Lung (tissue), 12 donors: Measurements from ENCODE around the gene ROR1. TPM values are rescaled to one million over a fixed set of nuclear protein-coding genes. Genes with fewer than 3 reads are reported as not detected.

ENCODE experiments used
- ATAC-seq: fragments of 200-7000 bp; cut with Tn5 transposase; one replicate; pipeline ENCODE4 v1.9.1; 2020; ENCODE audit warnings: moderate number of reproducible peaks; ENCODE audit not compliant: insufficient read depth, low FRiP score
- DNase-seq, 3 donors: peaks; one replicate each; pipeline ENCODE4 v3.0.0-alpha.2; 2013 to 2017
- H3K27ac ChIP-seq, 2 donors: one replicate each; pipeline ENCODE4 v1.5.1; 2013; ENCODE audit warnings: mild to moderate bottlenecking in 2 of 2, moderate library complexity in 2 of 2, control low read depth in 1 of 2, inconsistent platforms in 1 of 2, low read depth in 1 of 2, low read length in 1 of 2
- H3K27me3 ChIP-seq, 3 donors: one replicate each; pipeline ENCODE4 v1.5.1; 2013; ENCODE audit warnings: low read length in 2 of 3; ENCODE audit not compliant: control insufficient read depth in 3 of 3, insufficient read depth in 3 of 3
- H3K36me3 ChIP-seq, 4 donors: one replicate each; pipeline ENCODE4 v1.5.1; 2013; ENCODE audit warnings: low read length in 4 of 4, mild to moderate bottlenecking in 1 of 4, moderate library complexity in 1 of 4; ENCODE audit not compliant: control insufficient read depth in 4 of 4, insufficient read depth in 4 of 4
- H3K4me1 ChIP-seq, 5 donors: one replicate each; pipeline ENCODE4 v1.5.1; 2013; ENCODE audit warnings: low read length in 5 of 5, mild to moderate bottlenecking in 2 of 5, moderate library complexity in 1 of 5; ENCODE audit not compliant: control insufficient read depth in 5 of 5, insufficient read depth in 5 of 5
- H3K4me3 ChIP-seq: one replicate; pipeline ENCODE4 v1.5.1; 2013; ENCODE audit warnings: mild to moderate bottlenecking, control low read depth, moderate library complexity
- H3K9ac ChIP-seq, 2 donors: one replicate each; pipeline ENCODE4 v1.5.1; 2013; ENCODE audit warnings: low read length in 2 of 2, control low read depth in 1 of 2; ENCODE audit not compliant: insufficient read depth in 1 of 2
- H3K9me3 ChIP-seq, 4 donors: one replicate each; pipeline ENCODE4 v1.5.1; 2013; ENCODE audit warnings: low read length in 3 of 4, mild to moderate bottlenecking in 1 of 4, moderate library complexity in 1 of 4; ENCODE audit not compliant: control insufficient read depth in 4 of 4, insufficient read depth in 3 of 4
- CTCF ChIP-seq: IDR thresholded peaks from 2 replicates; pipeline ENCODE4 v1.5.1; 2012; ENCODE audit warnings: mild to moderate bottlenecking; ENCODE audit errors: control extremely low read depth, extremely low read depth
- WGBS, 2 donors: extraction: QIAGEN DNeasy Blood & Tissue Kit; methylation state at CpG; one replicate each; pipeline ENCODE4 v1.1.7; 2013; 5-methylcytosine and 5-hydroxymethylcytosine counted together
- polyA plus RNA-seq, 2 donors: library from polyadenylated mRNA; stranded (reverse); fragments of 200-250 nt; gene quantifications; one replicate each; pipeline ENCODE4 v1.2.1, GENCODE V29; 2013
- total RNA-seq, 2 donors: library from RNA; depleted of rRNA in 1 of 2; stranded (reverse); fragments of >200 nt in 1 of 2; gene quantifications; one replicate each; pipeline ENCODE4 v1.2.1, GENCODE V29; 2014 to 2021
- donor health status: control.
- donor health status: control.
- donor health status: Bipolar disorder and iron deficiency.
- donor health status: healthy.
- donor health status: DM: yes; HTN: yes; CAD: no.

Gene ROR1
- total and polyA plus RNA-seq, 4 donors: 2.9 to 47.0 (median 14.0) TPM

GRCh38 chr1:64074767-64075166 is 300.9 kb downstream of the ROR1 start:
- DNase-seq (no peak), ATAC-seq (no peak)
- Histone ChIP-seq H3K9ac (no peak overlapping the region), H3K36me3 (peaks cover 0 to 8% (median 3%) of the 10 kb centered on the region in 4 donors), H3K4me1 (peaks cover 0 to 31% (median 10%) of the 10 kb centered on the region in 5 donors), H3K9me3 (no peaks in the 10 kb centered on the region), H3K27me3 (no peaks in the 10 kb centered on the region), H3K4me3 (no peak overlapping the region), H3K27ac (no peak overlapping the region)
- no peak for TF ChIP-seq CTCF
- 88 to 96% methylated on average over 4 of the region's 4 CpGs for WGBS, 2 donors

- ATAC-seq (no peak), DNase-seq (peak in 1 of 3 donors; percentile 32)
- Histone ChIP-seq H3K27ac (no peak overlapping the region), H3K9ac (no peak overlapping the region), H3K4me3 (no peak overlapping the region), H3K9me3 (no peaks in the 10 kb centered on the region), H3K4me1 (peaks cover 0 to 17% (median 6%) of the 10 kb centered on the region in 5 donors), H3K27me3 (no peaks in the 10 kb centered on the region), H3K36me3 (peaks cover 0 to 8% (median 3%) of the 10 kb centered on the region in 4 donors)
- TF ChIP-seq CTCF: no peak
- WGBS, 2 donors: 80% methylated on average over 8 of the region's 8 CpGs
Measured at GRCh38 chr1:64077281-64077940, 303.6 kb downstream of the ROR1 start.

GRCh38 chr1:64080941-64081562 is 307.2 kb downstream of the ROR1 start:
- Histone ChIP-seq H3K9me3 (no peaks in the 10 kb centered on the region), H3K27me3 (no peaks in the 10 kb centered on the region), H3K4me3 (no peak overlapping the region), H3K4me1 (peaks cover 0 to 4% (median 0%) of the 10 kb centered on the region in 5 donors), H3K36me3 (peaks cover 0 to 8% (median 3%) of the 10 kb centered on the region in 4 donors), H3K9ac (no peak overlapping the region), H3K27ac (no peak overlapping the region)
- TF ChIP-seq CTCF: no peak
- WGBS, 2 donors: 93 to 95% methylated on average over 3 of the region's 3 CpGs
- no peak for DNase-seq
- ATAC-seq: no peak
